GM10248 (cell line): ENCODE measurements around the gene FAM25G.
A peak's percentile ranks its signal among the peaks of the same experiment; 100 is the strongest.
"Not testable (repeated sequence)": the region's sequence is repeated elsewhere in the genome, so short reads cannot be mapped to it uniquely, and the experiment has no call there.

Experiments
- CTCF ChIA-PET: fragments of 300-600 bp; sonication (Branson Sonifier 250); formaldehyde crosslinking; extraction: SDS; loops from one replicate; lab custom pipeline; 2021; ENCODE audit warnings: antibody characterized with exemption; lab: Yijun Ruan, JAX
- POLR2A ChIA-PET: fragments of 350-650 bp; sonication (Branson Sonifier 250); formaldehyde crosslinking; extraction: SDS; loops from one replicate; lab custom pipeline; 2020; ENCODE audit warnings: antibody characterized with exemption; lab: Yijun Ruan, JAX
- DNase-seq: peaks from one replicate; pipeline ENCODE4 v3.0.0; 2012; ENCODE audit errors: extremely low spot score
- CTCF ChIP-seq: IDR thresholded peaks from 2 replicates; pipeline ENCODE4 v1.5.1; 2012; ENCODE audit warnings: mild to moderate bottlenecking, low read depth; ENCODE audit errors: extremely low read depth, missing control alignments, control extremely low read depth

The FAM25G gene

DNA sequence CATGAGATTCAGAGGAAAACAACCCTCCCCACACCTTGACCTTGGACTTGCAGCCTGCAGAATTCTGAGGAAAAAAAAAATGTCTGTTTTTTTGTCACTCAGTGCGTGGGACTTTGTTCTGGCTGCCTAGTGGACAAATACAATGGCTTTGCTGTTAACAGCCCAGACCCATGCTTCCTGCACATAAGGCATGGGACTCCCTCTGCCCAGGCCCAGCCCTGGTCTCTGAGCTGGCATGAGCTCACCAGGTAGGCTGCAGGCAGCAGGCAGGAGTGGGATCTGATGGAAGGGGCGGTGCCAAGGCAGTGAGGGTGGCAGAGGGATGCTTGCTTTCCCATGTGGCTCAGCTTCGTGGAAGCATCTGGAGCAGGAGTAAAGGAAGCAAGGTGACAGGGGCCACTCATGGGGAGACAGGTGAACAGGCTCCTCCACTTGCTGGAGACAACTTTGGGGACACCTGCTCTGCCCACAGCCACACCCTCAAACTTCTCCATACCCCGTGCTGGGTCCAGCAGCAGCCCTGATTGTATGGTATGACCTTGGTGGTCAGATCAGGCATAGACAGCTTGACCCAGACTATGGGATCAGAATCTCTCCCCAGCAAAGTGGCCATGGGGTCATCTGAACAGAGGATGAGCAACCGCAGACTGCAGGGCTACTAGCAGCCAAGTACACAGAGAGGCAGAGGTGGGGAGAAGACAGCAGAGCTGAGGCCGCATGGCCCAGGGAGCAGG, 34.5 kb downstream of the FAM25G start:
- peak; percentile 2 for DNase-seq
- CTCF ChIA-PET: no interaction called here
- TF ChIP-seq CTCF: no peak
- POLR2A ChIA-PET: no interaction called here

GRCh38 chr10:47456079-47456785, 35.3 kb downstream of the FAM25G start:
- no peak for TF ChIP-seq CTCF
- CTCF ChIA-PET: no interaction called here
- POLR2A ChIA-PET: no interaction called here
- peak; percentile 2 for DNase-seq

GRCh38 chr10:47455350-47456078, 36.0 kb downstream of the FAM25G start:
- DNase-seq: peak; percentile 2
- CTCF ChIA-PET, POLR2A ChIA-PET: not testable (repeated sequence)

- peak; percentile 7 for DNase-seq
- ChIA-PET POLR2A (no interaction called here), CTCF (no interaction called here)
- TF ChIP-seq CTCF: no peak
These were observed 36.8 kb downstream of the FAM25G start for GRCh38 chr10:47454780-47455058.

- CTCF ChIA-PET: no interaction called here
- peak; percentile 12 for DNase-seq
- no peak for TF ChIP-seq CTCF
- POLR2A ChIA-PET: no interaction called here
These were observed 37.3 kb downstream of the FAM25G start for GRCh38 chr10:47454008-47454779.

GRCh38 chr10:47453141-47454007, 38.1 kb downstream of the FAM25G start:
- TF ChIP-seq CTCF: no peak
- DNase-seq: peak; percentile 10
- CTCF ChIA-PET: no interaction called here
- POLR2A ChIA-PET: no interaction called here
